HepG2 (cell line): ENCODE results near the gene FAM83C.
A peak's percentile ranks its signal among the peaks of the same experiment; 100 is the strongest.

Experiments
- CBX1 ChIP-seq: IDR thresholded peaks from one replicate; pipeline ENCODE4 v1.6.1; 2016; ENCODE audit warnings: antibody characterized with exemption, low read depth
- CREB1 ChIP-seq, 2 experiments: fragments of 450-650 bp in 1 of 2; IDR thresholded peaks; 2 replicates each; pipeline ENCODE4 v1.6.1; 2016 to 2017; ENCODE audit warnings: control low read depth in 1 of 2, mild to moderate bottlenecking in 1 of 2, missing compliant biosample characterization in 1 of 2, missing genetic modification characterization in 1 of 2
- FOXM1 ChIP-seq: sonication (generic); formaldehyde crosslinking; IDR thresholded peaks from 2 replicates; pipeline ENCODE4 v1.5.0; 2020; ENCODE audit warnings: missing genetic modification reagents
- GABPA ChIP-seq, 2 experiments: IDR thresholded peaks; 2 replicates each; pipeline ENCODE4 v1.6.1; 2011 to 2016; ENCODE audit warnings: low read depth in 2 of 2, low read length in 1 of 2, missing biosample characterization in 1 of 2, missing genetic modification characterization in 1 of 2
- MNT ChIP-seq: fragments of 450-650 bp; IDR thresholded peaks from 2 replicates; pipeline ENCODE4 v1.6.1; 2016
- NFRKB ChIP-seq: fragments of 450-650 bp; IDR thresholded peaks from 2 replicates; pipeline ENCODE4 v1.6.1; 2017
- SRF ChIP-seq: IDR thresholded peaks from 2 replicates; pipeline ENCODE4 v1.6.1; 2011; ENCODE audit warnings: mild to moderate bottlenecking, low read depth, low read length, moderate library complexity
- ZNF207 ChIP-seq: fragments of 450-650 bp; IDR thresholded peaks from 2 replicates; pipeline ENCODE4 v1.6.1; 2016; ENCODE audit warnings: antibody characterized with exemption, borderline replicate concordance
- ZNF441 ChIP-seq: sonication (generic); formaldehyde crosslinking; IDR thresholded peaks from 2 replicates; pipeline ENCODE4 v1.7.0; 2021; ENCODE audit warnings: missing genetic modification reagents, borderline replicate concordance

GRCh38 chr20:35285806-35286076, 6.5 kb downstream of the FAM83C start:
- peak; percentile 99 for TF ChIP-seq CREB1 (IDR thresholded peaks at IDR 0.05)
- TF ChIP-seq CREB1 (CRISPR knock-in tag; IDR thresholded peaks at IDR 0.05) = no peak
- TF ChIP-seq NFRKB = no peak
- TF ChIP-seq FOXM1 (CRISPR knock-in tag) = no peak
- TF ChIP-seq SRF = no peak
- no peak for TF ChIP-seq MNT
- no peak for TF ChIP-seq CBX1
- TF ChIP-seq ZNF441 (CRISPR knock-in tag) = no peak
- no peak for TF ChIP-seq GABPA (IDR thresholded peaks at IDR 0.05; ENCODE audit: low read depth, low read length)
- TF ChIP-seq GABPA (CRISPR knock-in tag; IDR thresholded peaks at IDR 0.05; ENCODE audit: low read depth) = no peak
- TF ChIP-seq ZNF207 = peak; percentile 9; the same call in 1 of the 2 replicates
